Measurements from ENCODE around the gene PAPPA. TPM values are rescaled to one million over a fixed set of nuclear protein-coding genes. Genes with fewer than 3 reads are reported as not detected.

The PAPPA gene
- total RNA-seq, 2 donors from 2014 or later, result 7.4 to 17.4 TPM

DNA sequence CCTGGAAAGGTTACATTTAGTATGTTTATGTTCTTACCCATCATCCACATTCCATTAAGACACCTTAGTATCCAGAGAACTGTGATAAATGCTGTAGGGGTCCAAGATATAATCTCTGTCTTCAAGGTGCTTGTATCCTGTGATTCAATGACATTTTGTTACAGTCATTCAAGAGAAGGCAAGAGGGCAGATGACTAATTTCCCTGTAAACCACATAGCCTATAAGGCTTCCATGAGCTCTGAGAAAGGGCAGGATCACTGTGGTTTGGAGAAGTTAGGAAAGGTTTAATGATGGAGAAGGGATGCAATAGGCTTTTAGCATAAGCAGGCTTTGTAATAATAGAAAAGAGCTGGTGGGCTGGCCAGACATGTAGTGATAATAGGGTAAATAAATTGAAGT, 40.0 kb downstream of the PAPPA start:
- no peak for ATAC-seq (ENCODE audit: insufficient number of reproducible peaks, low FRiP score, low read depth)
- H3K4me1 ChIP-seq (ENCODE audit: control insufficient read depth in 1 of 2, low read depth in 2 of 2), result no peaks in the 10 kb centered on the region
- no peak for DNase-seq (ENCODE audit: low spot score)
- H3K27ac ChIP-seq, result no peak overlapping the region
- TF ChIP-seq, protein P1, sequence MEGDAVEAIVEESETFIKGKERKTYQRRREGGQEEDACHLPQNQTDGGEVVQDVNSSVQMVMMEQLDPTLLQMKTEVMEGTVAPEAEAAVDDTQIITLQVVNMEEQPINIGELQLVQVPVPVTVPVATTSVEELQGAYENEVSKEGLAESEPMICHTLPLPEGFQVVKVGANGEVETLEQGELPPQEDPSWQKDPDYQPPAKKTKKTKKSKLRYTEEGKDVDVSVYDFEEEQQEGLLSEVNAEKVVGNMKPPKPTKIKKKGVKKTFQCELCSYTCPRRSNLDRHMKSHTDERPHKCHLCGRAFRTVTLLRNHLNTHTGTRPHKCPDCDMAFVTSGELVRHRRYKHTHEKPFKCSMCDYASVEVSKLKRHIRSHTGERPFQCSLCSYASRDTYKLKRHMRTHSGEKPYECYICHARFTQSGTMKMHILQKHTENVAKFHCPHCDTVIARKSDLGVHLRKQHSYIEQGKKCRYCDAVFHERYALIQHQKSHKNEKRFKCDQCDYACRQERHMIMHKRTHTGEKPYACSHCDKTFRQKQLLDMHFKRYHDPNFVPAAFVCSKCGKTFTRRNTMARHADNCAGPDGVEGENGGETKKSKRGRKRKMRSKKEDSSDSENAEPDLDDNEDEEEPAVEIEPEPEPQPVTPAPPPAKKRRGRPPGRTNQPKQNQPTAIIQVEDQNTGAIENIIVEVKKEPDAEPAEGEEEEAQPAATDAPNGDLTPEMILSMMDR (IDR thresholded peaks at IDR 0.05), result no peak
- H3K4me3 ChIP-seq, result no peak overlapping the region
- no peaks in the 10 kb centered on the region for H3K9me3 ChIP-seq
- no peaks in the 10 kb centered on the region for H3K27me3 ChIP-seq (replicated peaks; ENCODE audit: insufficient read depth)
- no peaks in the 10 kb centered on the region for H3K36me3 ChIP-seq

- Histone ChIP-seq H3K27ac (no peak overlapping the region), H3K27me3 (replicated peaks; ENCODE audit: insufficient read depth) (no peaks in the 10 kb centered on the region), H3K36me3 (no peaks in the 10 kb centered on the region), H3K4me1 (ENCODE audit: control insufficient read depth in 1 of 2, low read depth in 2 of 2) (peaks cover 0 to 4% of the 10 kb centered on the region in 2 donors), H3K9me3 (no peaks in the 10 kb centered on the region), H3K4me3 (no peak overlapping the region)
- ATAC-seq (ENCODE audit: insufficient number of reproducible peaks, low FRiP score, low read depth) (no peak), DNase-seq (ENCODE audit: low spot score) (no peak)
- TF ChIP-seq, protein P1 (IDR thresholded peaks at IDR 0.05), result no peak
Observed at GRCh38 chr9:116196806-116197205, 43.2 kb downstream of the PAPPA start.

- Histone ChIP-seq H3K4me3 (no peak overlapping the region), H3K27me3 (replicated peaks; ENCODE audit: insufficient read depth) (no peaks in the 10 kb centered on the region), H3K27ac (no peak overlapping the region), H3K36me3 (no peaks in the 10 kb centered on the region), H3K9me3 (no peaks in the 10 kb centered on the region), H3K4me1 (ENCODE audit: control insufficient read depth in 1 of 2, low read depth in 2 of 2) (peaks cover 0 to 15% of the 10 kb centered on the region in 2 donors)
- ATAC-seq (ENCODE audit: insufficient number of reproducible peaks, low FRiP score, low read depth) (no peak), DNase-seq (ENCODE audit: low spot score) (no peak)
- TF ChIP-seq, protein P1 (IDR thresholded peaks at IDR 0.05), result no peak
Observed at GRCh38 chr9:116198344-116198743, 44.8 kb downstream of the PAPPA start.

DNA sequence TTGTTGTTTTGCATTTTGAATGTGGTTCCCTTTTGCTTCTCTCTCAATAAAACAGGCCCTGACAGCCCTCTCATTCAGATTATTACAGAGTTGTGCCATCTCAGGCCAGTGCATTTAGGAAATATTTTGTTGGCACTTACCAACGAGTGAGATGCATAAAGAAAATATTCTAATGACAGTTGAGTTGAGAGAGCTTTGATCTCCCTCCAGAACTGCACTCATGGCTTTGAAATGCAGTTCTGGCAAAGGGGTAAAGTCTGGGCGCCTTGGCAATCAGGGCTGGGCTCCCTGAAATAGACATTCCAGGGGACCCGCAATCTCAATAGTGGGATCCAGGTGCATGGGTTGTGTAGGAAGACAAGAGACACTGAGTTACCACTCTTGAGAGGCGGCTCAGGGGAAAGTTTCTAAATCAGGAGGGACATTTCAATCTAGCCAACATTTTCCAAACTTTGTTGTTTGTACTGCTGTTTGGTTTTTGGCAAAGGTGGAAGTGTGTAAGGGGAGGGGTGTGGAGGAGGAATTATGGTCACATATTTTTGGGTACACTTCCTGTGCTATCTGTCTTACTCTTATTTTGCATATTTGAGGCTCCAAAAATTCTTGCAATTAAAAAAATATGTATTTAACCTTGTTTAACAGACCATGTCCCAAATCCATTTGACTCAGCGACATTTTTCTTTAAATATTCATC, 48.8 kb downstream of the PAPPA start:
- ATAC-seq (ENCODE audit: insufficient number of reproducible peaks, low FRiP score, low read depth) (no peak), DNase-seq (ENCODE audit: low spot score) (no peak)
- TF ChIP-seq, protein P1 (IDR thresholded peaks at IDR 0.05), result no peak
- H3K36me3 ChIP-seq, result no peaks in the 10 kb centered on the region
- peaks cover 0 to 15% of the 10 kb centered on the region in 2 donors for H3K4me1 ChIP-seq (ENCODE audit: control insufficient read depth in 1 of 2, low read depth in 2 of 2)
- no peak overlapping the region for H3K27ac ChIP-seq
- H3K4me3 ChIP-seq, result no peak overlapping the region
- H3K9me3 ChIP-seq, result no peaks in the 10 kb centered on the region
- H3K27me3 ChIP-seq (replicated peaks; ENCODE audit: insufficient read depth), result no peaks in the 10 kb centered on the region

GRCh38 chr9:116204252-116204882, 50.8 kb downstream of the PAPPA start:
- no peaks in the 10 kb centered on the region for H3K27me3 ChIP-seq (replicated peaks; ENCODE audit: insufficient read depth)
- no peaks in the 10 kb centered on the region for H3K9me3 ChIP-seq
- DNase-seq (ENCODE audit: low spot score), result no peak
- H3K4me1 ChIP-seq (ENCODE audit: control insufficient read depth in 1 of 2, low read depth in 2 of 2), result peaks cover 0 to 15% of the 10 kb centered on the region in 2 donors
- H3K4me3 ChIP-seq, result no peak overlapping the region
- H3K27ac ChIP-seq, result no peak overlapping the region
- no peak for ATAC-seq (ENCODE audit: insufficient number of reproducible peaks, low FRiP score, low read depth)
- TF ChIP-seq, protein P1 (IDR thresholded peaks at IDR 0.05), result no peak
- H3K36me3 ChIP-seq, result no peaks in the 10 kb centered on the region

Measured in thoracic aorta (tissue), 2 donors.